HG03097 (cell line): ENCODE data around the gene COPE.

Source experiments
- ATAC-seq: cut with Tn5 transposase; IDR thresholded peaks from one replicate; pipeline ENCODE4 v1.9.1; 2021; ENCODE audit not compliant: unreplicated experiment, low FRiP score

Gene COPE

GRCh38 chr19:18869781-18870530 is 49.2 kb downstream of the COPE start:
- no peak for ATAC-seq

DNA sequence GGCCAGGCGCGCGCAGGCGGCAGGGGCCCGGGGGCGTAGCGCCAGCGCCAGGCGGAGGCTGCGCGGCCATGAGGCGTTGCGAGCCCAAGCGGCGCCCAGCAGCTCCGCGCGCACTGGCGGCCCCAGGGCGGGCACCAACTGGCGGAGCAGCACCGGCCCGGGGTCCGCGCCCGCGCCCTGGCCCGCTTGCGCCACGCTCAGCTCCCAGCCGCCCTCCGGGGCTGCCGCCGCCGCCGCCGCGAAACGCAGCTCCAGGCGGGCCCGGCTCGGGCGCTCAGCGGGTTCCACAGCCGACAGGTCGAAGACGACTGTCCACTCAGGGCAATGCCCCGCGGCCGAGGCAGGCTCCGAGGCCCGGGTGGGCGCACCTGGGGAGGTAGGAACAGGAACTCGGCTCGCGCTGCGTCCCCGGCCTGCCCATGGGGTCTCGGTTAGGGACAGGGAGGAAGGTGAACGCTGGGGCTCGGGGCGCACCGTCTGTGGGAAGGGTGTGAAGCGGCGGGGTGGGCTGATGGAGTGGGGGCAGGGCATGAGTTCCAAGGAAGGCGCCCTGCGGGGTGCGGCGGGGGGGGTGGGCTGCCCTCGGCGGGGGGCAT is 50.1 kb downstream of the COPE start:
- no peak for ATAC-seq

DNA sequence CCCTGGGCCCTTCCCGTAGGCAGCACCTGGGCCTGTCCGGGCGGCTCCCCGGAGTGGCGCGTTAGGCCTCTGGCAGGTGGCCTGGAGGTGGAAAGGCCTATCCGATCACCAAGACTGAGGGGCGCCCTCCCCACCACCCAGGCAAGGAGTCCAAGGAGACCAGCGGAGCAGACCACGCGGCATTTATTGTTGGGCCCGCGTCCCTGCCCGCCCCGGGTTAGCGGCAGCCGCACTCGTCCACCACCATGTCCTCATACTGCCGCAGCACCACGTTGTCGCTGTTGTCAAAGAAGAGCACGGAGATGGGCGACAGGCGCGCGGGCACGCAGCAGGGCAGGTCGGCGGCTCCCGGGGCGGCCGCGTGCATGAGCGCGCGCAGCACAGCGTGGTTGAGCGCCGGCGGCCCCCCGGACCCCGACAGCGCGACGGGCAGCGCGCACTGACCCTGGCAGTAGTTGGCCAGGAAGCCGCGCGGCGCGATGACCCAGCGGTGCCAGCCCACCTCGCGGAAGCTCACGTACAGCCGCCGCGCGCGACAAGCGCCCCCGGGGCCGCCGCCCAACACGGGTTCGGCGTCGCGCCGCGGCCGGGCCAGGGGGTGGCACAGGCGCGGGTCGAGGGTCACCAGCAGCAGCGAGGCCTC is 50.7 kb downstream of the COPE start:
- ATAC-seq = no peak

DNA sequence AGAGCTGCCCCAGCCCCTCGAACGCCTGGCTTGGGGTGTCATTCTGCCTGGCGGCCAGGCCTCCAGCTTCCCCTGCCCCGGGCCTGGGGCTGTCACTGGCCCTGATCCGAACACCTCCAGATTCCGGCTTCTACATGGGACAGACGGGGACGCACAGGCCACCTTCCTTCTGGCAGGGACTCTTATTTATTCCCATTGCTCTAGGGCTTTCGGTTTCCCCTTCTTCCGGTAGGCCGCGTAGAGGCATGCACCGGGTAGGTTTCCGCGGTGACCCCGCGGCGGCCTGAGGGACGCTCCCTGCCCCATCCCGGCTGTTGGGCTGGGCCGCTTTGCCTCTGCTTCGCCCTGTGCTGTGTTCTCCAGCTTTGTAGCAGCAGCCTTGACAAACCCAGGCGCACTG is 51.4 kb downstream of the COPE start:
- ATAC-seq = no peak

GRCh38 chr19:18867199-18867598 is 52.0 kb downstream of the COPE start:
- ATAC-seq = no peak

DNA sequence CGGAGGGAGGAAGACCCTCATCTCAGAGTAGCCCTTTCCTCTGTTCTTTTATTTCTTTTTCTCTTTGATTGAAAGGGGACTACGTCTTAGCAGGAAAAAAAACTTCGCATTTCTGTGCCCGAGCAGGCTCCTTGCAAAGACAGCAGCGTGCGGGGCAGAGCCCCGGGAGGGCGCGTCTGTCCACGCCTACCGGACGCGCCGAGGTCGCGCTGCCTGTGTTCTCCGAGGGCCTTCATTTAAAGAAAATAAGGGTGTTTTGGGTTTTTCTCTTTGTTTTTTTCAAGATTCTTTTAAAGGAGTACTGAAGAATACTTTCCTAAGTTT is 52.4 kb downstream of the COPE start:
- ATAC-seq = no peak

DNA sequence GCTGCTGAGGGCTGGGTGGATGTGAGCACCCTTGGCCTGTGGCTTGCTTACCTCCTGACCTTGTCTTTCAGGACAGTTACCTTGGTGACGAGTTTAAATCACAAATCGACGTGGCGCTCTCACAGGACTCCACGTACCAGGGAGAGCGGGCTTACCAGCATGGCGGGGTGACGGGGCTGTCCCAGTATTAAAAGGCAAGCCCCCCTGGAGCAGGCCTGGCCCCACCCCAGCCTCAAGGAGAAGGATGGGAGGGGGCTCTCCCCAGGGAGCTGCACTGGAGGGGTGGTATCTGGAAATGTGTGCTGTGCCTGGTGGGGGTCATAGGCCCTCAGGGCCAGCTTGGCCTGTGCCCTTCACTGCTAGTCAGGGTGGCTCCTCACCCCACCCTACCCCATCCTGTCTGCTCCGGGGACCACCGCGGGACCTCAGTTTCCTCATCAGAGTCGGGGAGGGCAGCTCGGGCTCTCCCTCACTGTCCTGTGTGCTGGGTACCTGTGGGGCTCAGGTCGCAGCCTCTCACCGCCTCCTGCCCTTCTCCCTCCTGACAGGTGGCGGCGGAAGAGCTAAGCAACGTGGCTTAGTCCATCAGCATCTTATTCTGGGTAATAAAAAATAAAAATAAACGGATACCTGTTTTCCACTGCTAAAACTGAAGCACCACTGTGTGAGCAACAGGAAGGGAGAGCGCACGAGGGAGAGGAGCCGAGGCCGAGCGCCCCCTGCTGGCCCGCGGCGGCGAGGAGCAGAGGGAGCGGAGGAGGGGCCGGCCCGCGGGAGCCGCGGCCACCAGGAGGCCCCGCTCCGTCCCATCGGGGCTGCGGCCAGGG is 53.0 kb downstream of the COPE start:
- no peak for ATAC-seq

- ATAC-seq = no peak
Observed at GRCh38 chr19:18865106-18865972, 53.8 kb downstream of the COPE start.

GRCh38 chr19:18863843-18864362 is 55.3 kb downstream of the COPE start:
- ATAC-seq = no peak

DNA sequence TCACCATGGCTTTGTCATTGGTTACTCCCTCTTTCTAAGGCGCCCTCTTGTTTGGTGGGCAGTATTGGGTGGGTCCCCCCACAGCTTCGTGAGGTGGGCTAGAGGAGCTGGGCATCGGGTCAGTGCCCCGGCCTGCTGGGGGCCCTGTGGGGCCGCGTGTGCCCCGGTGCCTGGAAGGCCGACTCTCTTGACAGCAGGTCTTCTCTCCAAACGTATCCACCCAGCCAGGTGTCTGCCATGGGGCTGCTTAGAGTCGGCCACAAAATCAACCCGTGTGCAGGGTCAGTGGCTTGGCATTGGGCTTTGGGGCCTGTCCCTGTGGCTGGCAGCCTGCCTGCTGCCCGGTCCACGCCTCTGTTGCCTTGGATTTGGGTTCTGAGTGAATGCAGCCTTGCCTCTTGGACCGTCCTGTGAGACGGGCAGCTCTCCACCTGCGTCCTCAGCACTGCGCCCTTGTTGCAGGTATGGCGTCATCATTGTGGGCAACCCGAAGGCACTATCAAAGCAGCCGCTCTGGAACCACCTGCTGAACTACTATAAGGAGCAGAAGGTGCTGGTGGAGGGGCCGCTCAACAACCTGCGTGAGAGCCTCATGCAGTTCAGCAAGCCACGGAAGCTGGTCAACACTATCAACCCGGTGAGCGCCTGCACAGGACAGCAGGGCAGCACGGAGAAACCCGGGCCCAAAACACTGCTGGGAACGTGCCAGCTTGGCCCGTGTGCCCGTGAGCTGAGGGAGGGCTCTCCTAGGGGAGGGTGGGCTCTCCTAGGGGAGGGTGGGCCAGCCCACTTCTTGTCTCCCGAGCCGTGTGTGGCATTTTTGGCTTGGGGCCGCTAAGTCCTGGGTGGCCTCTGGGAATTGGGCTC is 56.0 kb downstream of the COPE start:
- ATAC-seq = no peak

DNA sequence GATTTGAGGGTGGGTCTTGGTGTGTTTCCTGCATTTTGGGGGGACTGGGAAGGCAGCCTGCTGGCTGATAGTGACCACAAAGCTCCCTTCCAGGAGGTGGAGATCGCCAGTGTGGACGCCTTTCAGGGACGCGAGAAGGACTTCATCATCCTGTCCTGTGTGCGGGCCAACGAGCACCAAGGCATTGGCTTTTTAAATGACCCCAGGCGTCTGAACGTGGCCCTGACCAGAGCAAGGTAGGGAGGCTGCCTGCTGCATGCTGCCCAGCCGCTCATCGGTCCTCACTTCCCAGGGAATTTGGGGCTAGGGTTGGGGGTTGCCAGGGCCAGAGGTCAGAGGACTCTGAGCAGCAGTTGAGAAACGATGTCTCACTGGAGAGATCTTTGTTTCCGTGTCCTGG is 57.3 kb downstream of the COPE start:
- ATAC-seq = no peak

DNA sequence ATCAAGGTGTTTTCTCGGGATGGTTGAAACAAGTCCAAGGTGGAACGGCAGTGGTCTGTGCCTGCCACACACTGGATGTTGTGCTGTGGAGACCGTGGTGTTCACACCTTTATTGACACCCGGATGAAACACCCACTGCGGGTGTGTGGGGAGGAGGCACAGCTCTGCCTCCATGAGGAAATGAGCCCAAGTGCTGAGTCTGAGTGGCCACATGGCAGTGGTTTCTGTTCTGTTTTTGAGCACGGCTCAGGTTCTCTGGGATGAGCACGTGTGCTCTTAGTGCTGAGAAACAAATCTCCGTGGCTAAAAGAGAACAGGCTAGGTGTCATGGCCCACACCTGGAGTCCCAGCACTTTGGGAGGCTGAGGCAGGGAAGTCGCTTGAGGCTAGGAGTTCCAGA is 58.0 kb downstream of the COPE start:
- ATAC-seq = no peak

GRCh38 chr19:18860725-18861124 is 58.5 kb downstream of the COPE start:
- ATAC-seq = no peak

GRCh38 chr19:18860302-18860700 is 58.9 kb downstream of the COPE start:
- ATAC-seq = no peak

GRCh38 chr19:18859676-18860301 is 59.4 kb downstream of the COPE start:
- ATAC-seq = no peak

- no peak for ATAC-seq
Observed at GRCh38 chr19:18858906-18859646, 60.1 kb downstream of the COPE start.

GRCh38 chr19:18857223-18857622 is 62.0 kb downstream of the COPE start:
- ATAC-seq = no peak
